ENCODE results near the gene SLCO2A1. TPM values are rescaled to one million over a fixed set of nuclear protein-coding genes. Genes with fewer than 3 reads are reported as not detected.
A peak's percentile ranks its signal among the peaks of the same experiment; 100 is the strongest.

Gene SLCO2A1
- total and polyA plus RNA-seq, 4 donors: 1.8 to 13.2 (median 8.1) TPM

DNA sequence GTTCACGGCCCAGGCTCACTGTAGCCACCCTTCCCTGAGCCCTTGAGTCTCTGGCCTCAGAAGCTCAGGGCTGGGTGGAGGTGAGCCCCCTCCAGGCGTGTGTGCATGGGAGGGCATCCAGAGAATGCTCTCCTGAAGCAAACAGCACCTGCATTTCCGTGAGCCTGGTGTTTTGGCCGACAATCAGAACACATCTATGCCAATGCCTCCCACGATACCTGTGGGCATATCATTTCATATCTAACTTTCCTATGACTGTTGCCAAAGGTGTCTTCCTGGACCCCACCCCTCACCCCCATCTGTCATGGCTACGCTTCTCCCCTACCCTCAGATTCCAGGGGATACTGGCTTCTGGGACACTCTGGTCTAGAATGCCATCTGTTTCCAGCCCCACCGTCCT is 80.7 kb downstream of the SLCO2A1 start:
- WGBS (ENCODE audit: insufficient coverage): 88% methylated on average over 7 of the region's 7 CpGs
- no peak overlapping the region for H3K27ac ChIP-seq (ENCODE audit: low read depth, low read length)
- no peaks in the 10 kb centered on the region for H3K9me3 ChIP-seq (ENCODE audit: control insufficient read depth, insufficient read depth, low read length)
- H3K4me1 ChIP-seq (ENCODE audit: control insufficient read depth, insufficient read depth, low read length): peaks cover 25% of the 10 kb centered on the region
- no peaks in the 10 kb centered on the region for H3K27me3 ChIP-seq (ENCODE audit: control insufficient read depth, insufficient read depth, low read length)
- no peak overlapping the region for H3K4me3 ChIP-seq (ENCODE audit: low read depth, low read length)
- no peak for DNase-seq (ENCODE audit: low read depth in 4 of 6, low spot score in 6 of 6)
- H3K36me3 ChIP-seq (ENCODE audit: control insufficient read depth, insufficient read depth, low read length): no peaks in the 10 kb centered on the region

DNA sequence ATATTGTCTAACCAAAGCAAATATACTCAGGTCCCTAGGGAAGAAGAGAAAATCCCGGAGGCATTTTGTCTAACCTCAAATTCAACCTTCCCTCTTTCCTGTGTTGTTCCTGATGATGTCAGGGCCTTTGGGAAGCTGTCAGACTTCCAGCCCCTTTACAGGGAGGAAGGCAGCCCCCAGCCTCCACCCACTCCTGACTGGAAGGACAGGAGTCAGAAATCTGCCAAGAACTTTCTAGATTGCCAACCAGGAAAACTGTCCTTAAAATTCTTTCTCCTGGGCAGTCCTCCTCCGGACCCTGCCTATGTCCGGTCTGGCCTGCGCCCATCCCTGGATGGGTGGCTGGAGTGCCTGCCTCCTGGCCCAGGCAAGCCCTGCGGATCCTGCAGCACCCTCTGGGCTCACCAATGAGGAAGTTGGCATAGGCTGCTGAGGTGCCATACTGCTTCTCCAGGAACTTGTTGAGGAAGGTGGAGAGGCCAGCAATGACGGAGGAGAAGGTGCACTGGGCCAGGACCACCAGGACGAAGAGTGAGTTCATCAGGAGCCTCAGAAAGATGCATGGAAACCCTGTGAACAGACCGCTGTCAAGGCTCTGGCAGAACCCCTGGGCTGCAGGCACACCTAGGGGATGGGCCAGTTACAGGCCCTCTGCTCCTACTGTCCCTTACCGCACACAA is 81.5 kb downstream of the SLCO2A1 start:
- Histone ChIP-seq H3K4me1 (ENCODE audit: control insufficient read depth, insufficient read depth, low read length) (peaks cover 25% of the 10 kb centered on the region), H3K27ac (ENCODE audit: low read depth, low read length) (no peak overlapping the region), H3K4me3 (ENCODE audit: low read depth, low read length) (no peak overlapping the region), H3K36me3 (ENCODE audit: control insufficient read depth, insufficient read depth, low read length) (no peaks in the 10 kb centered on the region), H3K9me3 (ENCODE audit: control insufficient read depth, insufficient read depth, low read length) (no peaks in the 10 kb centered on the region), H3K27me3 (ENCODE audit: control insufficient read depth, insufficient read depth, low read length) (no peaks in the 10 kb centered on the region)
- WGBS (ENCODE audit: insufficient coverage): 95% methylated on average over 7 of the region's 9 CpGs
- no peak for DNase-seq (ENCODE audit: low read depth in 4 of 6, low spot score in 6 of 6)

- H3K27me3 ChIP-seq (ENCODE audit: control insufficient read depth, insufficient read depth, low read length): no peaks in the 10 kb centered on the region
- H3K9me3 ChIP-seq (ENCODE audit: control insufficient read depth, insufficient read depth, low read length): no peaks in the 10 kb centered on the region
- DNase-seq (ENCODE audit: low read depth in 4 of 6, low spot score in 6 of 6): no peak
- peak overlapping the region; percentile 30 for H3K27ac ChIP-seq (ENCODE audit: low read depth, low read length)
- WGBS (ENCODE audit: insufficient coverage): 53% methylated on average over 7 of the region's 12 CpGs
- H3K4me3 ChIP-seq (ENCODE audit: low read depth, low read length): no peak overlapping the region
- no peaks in the 10 kb centered on the region for H3K36me3 ChIP-seq (ENCODE audit: control insufficient read depth, insufficient read depth, low read length)
- H3K4me1 ChIP-seq (ENCODE audit: control insufficient read depth, insufficient read depth, low read length): peaks cover 31% of the 10 kb centered on the region
Measured at GRCh38 chr3:133945381-133946095, 84.2 kb downstream of the SLCO2A1 start.

- H3K4me3 ChIP-seq (ENCODE audit: low read depth, low read length): no peak overlapping the region
- no peak overlapping the region for H3K27ac ChIP-seq (ENCODE audit: low read depth, low read length)
- H3K36me3 ChIP-seq (ENCODE audit: control insufficient read depth, insufficient read depth, low read length): no peaks in the 10 kb centered on the region
- 54% methylated on average over 9 of the region's 13 CpGs for WGBS (ENCODE audit: insufficient coverage)
- no peaks in the 10 kb centered on the region for H3K27me3 ChIP-seq (ENCODE audit: control insufficient read depth, insufficient read depth, low read length)
- peak in 3 of 6 donors; percentile 23 to 76 (median 72) for DNase-seq (ENCODE audit: low read depth in 4 of 6, low spot score in 6 of 6)
- no peaks in the 10 kb centered on the region for H3K9me3 ChIP-seq (ENCODE audit: control insufficient read depth, insufficient read depth, low read length)
- H3K4me1 ChIP-seq (ENCODE audit: control insufficient read depth, insufficient read depth, low read length): peaks cover 31% of the 10 kb centered on the region
Measured at GRCh38 chr3:133944641-133945380, 84.9 kb downstream of the SLCO2A1 start.

GRCh38 chr3:133944181-133944580 is 85.5 kb downstream of the SLCO2A1 start:
- no peak overlapping the region for H3K27ac ChIP-seq (ENCODE audit: low read depth, low read length)
- no CpG with 5 or more reads among the region's 2 CpGs for WGBS (ENCODE audit: insufficient coverage)

DNA sequence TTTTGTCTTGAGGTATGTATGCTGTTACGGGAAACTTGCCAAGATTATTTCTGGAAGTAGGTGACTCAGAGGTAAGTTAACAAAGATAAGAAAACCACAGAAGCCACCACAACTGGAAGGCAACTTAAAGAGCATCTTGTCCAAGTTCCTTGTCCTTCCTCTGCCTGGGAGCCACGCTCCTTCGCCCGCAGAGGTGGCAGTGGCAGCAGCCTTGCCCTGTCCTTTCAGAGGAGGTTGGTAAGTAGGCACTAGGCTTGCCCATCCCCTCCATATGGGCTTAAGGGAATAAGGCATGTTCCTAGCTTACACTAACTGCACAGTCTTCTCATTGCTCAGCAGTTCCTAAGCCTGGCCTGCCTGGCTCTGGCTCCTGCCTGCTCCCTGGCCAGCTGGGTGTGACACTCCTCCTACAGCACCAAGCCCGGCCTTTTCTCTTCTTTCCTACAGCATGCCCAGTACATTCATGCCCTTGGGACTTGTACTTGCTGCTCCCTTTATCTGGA is 86.0 kb downstream of the SLCO2A1 start:
- WGBS (ENCODE audit: insufficient coverage): 80% methylated on average over 1 of the region's 5 CpGs
- H3K27ac ChIP-seq (ENCODE audit: low read depth, low read length): no peak overlapping the region
- no peak overlapping the region for H3K4me3 ChIP-seq (ENCODE audit: low read depth, low read length)
- peaks cover 27% of the 10 kb centered on the region for H3K4me1 ChIP-seq (ENCODE audit: control insufficient read depth, insufficient read depth, low read length)
- no peaks in the 10 kb centered on the region for H3K27me3 ChIP-seq (ENCODE audit: control insufficient read depth, insufficient read depth, low read length)
- no peak for DNase-seq (ENCODE audit: low read depth in 4 of 6, low spot score in 6 of 6)
- no peaks in the 10 kb centered on the region for H3K9me3 ChIP-seq (ENCODE audit: control insufficient read depth, insufficient read depth, low read length)
- H3K36me3 ChIP-seq (ENCODE audit: control insufficient read depth, insufficient read depth, low read length): no peaks in the 10 kb centered on the region

More at GRCh38 chr3:133944181-133944580, 85.5 kb downstream of the SLCO2A1 start:
- Histone ChIP-seq H3K27me3 (ENCODE audit: control insufficient read depth, insufficient read depth, low read length) (no peaks in the 10 kb centered on the region), H3K9me3 (ENCODE audit: control insufficient read depth, insufficient read depth, low read length) (no peaks in the 10 kb centered on the region), H3K36me3 (ENCODE audit: control insufficient read depth, insufficient read depth, low read length) (no peaks in the 10 kb centered on the region), H3K4me3 (ENCODE audit: low read depth, low read length) (no peak overlapping the region), H3K4me1 (ENCODE audit: control insufficient read depth, insufficient read depth, low read length) (peaks cover 31% of the 10 kb centered on the region)
- no peak for DNase-seq (ENCODE audit: low read depth in 4 of 6, low spot score in 6 of 6)

GRCh38 chr3:133943031-133943535 is 86.6 kb downstream of the SLCO2A1 start:
- H3K4me1 ChIP-seq (ENCODE audit: control insufficient read depth, insufficient read depth, low read length): peaks cover 23% of the 10 kb centered on the region
- DNase-seq (ENCODE audit: low read depth in 4 of 6, low spot score in 6 of 6): no peak
- WGBS (ENCODE audit: insufficient coverage): 100% methylated on average over 1 of the region's 2 CpGs

GRCh38 chr3:133941415-133941821 is 88.3 kb downstream of the SLCO2A1 start:
- Histone ChIP-seq H3K4me1 (ENCODE audit: control insufficient read depth, insufficient read depth, low read length) (peaks cover 23% of the 10 kb centered on the region), H3K9me3 (ENCODE audit: control insufficient read depth, insufficient read depth, low read length) (no peaks in the 10 kb centered on the region), H3K27ac (ENCODE audit: low read depth, low read length) (no peak overlapping the region), H3K27me3 (ENCODE audit: control insufficient read depth, insufficient read depth, low read length) (no peaks in the 10 kb centered on the region), H3K4me3 (ENCODE audit: low read depth, low read length) (no peak overlapping the region), H3K36me3 (ENCODE audit: control insufficient read depth, insufficient read depth, low read length) (no peaks in the 10 kb centered on the region)
- no peak for DNase-seq (ENCODE audit: low read depth in 4 of 6, low spot score in 6 of 6)
- 55% methylated on average over 6 of the region's 7 CpGs for WGBS (ENCODE audit: insufficient coverage)

More at GRCh38 chr3:133943031-133943535, 86.6 kb downstream of the SLCO2A1 start:
- Histone ChIP-seq H3K9me3 (ENCODE audit: control insufficient read depth, insufficient read depth, low read length) (no peaks in the 10 kb centered on the region), H3K4me3 (ENCODE audit: low read depth, low read length) (no peak overlapping the region), H3K27me3 (ENCODE audit: control insufficient read depth, insufficient read depth, low read length) (no peaks in the 10 kb centered on the region), H3K27ac (ENCODE audit: low read depth, low read length) (no peak overlapping the region), H3K36me3 (ENCODE audit: control insufficient read depth, insufficient read depth, low read length) (no peaks in the 10 kb centered on the region)

- H3K9me3 ChIP-seq (ENCODE audit: control insufficient read depth, insufficient read depth, low read length): no peaks in the 10 kb centered on the region
Measured at GRCh38 chr3:133940536-133940935, 89.2 kb downstream of the SLCO2A1 start.

More at GRCh38 chr3:133940536-133940935, 89.2 kb downstream of the SLCO2A1 start:
- DNase-seq (ENCODE audit: low read depth in 4 of 6, low spot score in 6 of 6): no peak
- Histone ChIP-seq H3K4me1 (ENCODE audit: control insufficient read depth, insufficient read depth, low read length) (peaks cover 19% of the 10 kb centered on the region), H3K4me3 (ENCODE audit: low read depth, low read length) (no peak overlapping the region), H3K27me3 (ENCODE audit: control insufficient read depth, insufficient read depth, low read length) (no peaks in the 10 kb centered on the region), H3K27ac (ENCODE audit: low read depth, low read length) (no peak overlapping the region), H3K36me3 (ENCODE audit: control insufficient read depth, insufficient read depth, low read length) (no peaks in the 10 kb centered on the region)
- WGBS (ENCODE audit: insufficient coverage): 92% methylated on average over 9 of the region's 10 CpGs
